Breast epithelium (tissue), 4 donors: ENCODE data around the gene CD83. TPM values are rescaled to one million over a fixed set of nuclear protein-coding genes. Genes with fewer than 3 reads are reported as not detected.

ENCODE experiments used
- DNase-seq, 2 donors: peaks; one replicate each; pipeline ENCODE4 v3.0.0-alpha.2; 2019; ENCODE audit warnings: low spot score in 2 of 2
- H3K27ac ChIP-seq, 2 donors: fragments of 200-600 bp; sonication (generic) in 1 of 2; one replicate each; pipeline ENCODE4 v1.5.1; 2016 to 2019; ENCODE audit warnings: mild to moderate bottlenecking in 1 of 2
- H3K27me3 ChIP-seq, 2 donors: fragments of 200-600 bp; sonication (generic) in 1 of 2; one replicate each; pipeline versions ENCODE4 v1.5.1 to v1.6.0; 2017 to 2019; ENCODE audit warnings: control low read depth in 1 of 2, mild to moderate bottlenecking in 1 of 2
- H3K36me3 ChIP-seq: fragments of 200-600 bp; one replicate; pipeline ENCODE4 v1.5.1; 2019
- H3K4me1 ChIP-seq, 2 donors: fragments of 200-600 bp; sonication (generic); one replicate each; pipeline ENCODE4 v1.5.1; 2016 to 2019; ENCODE audit warnings: control low read depth in 1 of 2
- H3K4me3 ChIP-seq, 3 donors: fragments of 200-600 bp; sonication (generic); 1 replicate in 2 of 3; 2 replicates in 1 of 3; pipeline ENCODE4 v1.5.1; 2016 to 2019; ENCODE audit warnings: mild to moderate bottlenecking in 3 of 3, moderate library complexity in 2 of 3
- H3K9me3 ChIP-seq, 2 donors: fragments of 200-600 bp; sonication (generic) in 1 of 2; one replicate each; pipeline ENCODE4 v1.5.1; 2016 to 2019; ENCODE audit warnings: control low read depth in 1 of 2
- CTCF ChIP-seq, 3 donors: fragments of 450-650 bp; IDR thresholded peaks; one replicate each; pipeline ENCODE4 v1.5.1; 2016 to 2017; ENCODE audit warnings: antibody characterized with exemption in 3 of 3, mild to moderate bottlenecking in 3 of 3, moderate library complexity in 3 of 3
- POLR2A ChIP-seq: fragments of 450-650 bp; IDR thresholded peaks from one replicate; pipeline ENCODE4 v1.6.1; 2016; ENCODE audit warnings: antibody characterized with exemption, mild to moderate bottlenecking, moderate library complexity
- POLR2AphosphoS5 ChIP-seq, 3 donors: sonication (generic); formaldehyde crosslinking; IDR thresholded peaks; one replicate each; pipeline ENCODE4 v1.6.1; 2017; ENCODE audit warnings: antibody characterized with exemption in 3 of 3
- intact Hi-C: fragments of 100-400 bp; cut with DNase I; formaldehyde crosslinking; loops from one replicate; pipeline ENCODE4 v1.15.1; 2023; ENCODE audit warnings: low total_unique reads
- total RNA-seq, 3 donors: library from RNA; depleted of rRNA; stranded (reverse); fragments of >200 nt; gene quantifications; one replicate each; pipeline ENCODE4 v1.1.0, GENCODE V29; 2016

Gene CD83
- total RNA-seq, 3 donors from 2014 or later: 2.9 to 18.4 (median 4.0) TPM

- TF ChIP-seq POLR2A: no peak
- TF ChIP-seq CTCF (IDR thresholded peaks at IDR 0.05): no peak
- TF ChIP-seq POLR2AphosphoS5 (IDR thresholded peaks at IDR 0.05): no peak
- intact Hi-C loops: no loop called here
These were observed 32.3 kb upstream of the CD83 start for GRCh38 chr6:14085176-14085787.

GRCh38 chr6:14086701-14087100, 30.9 kb upstream of the CD83 start:
- H3K4me3 ChIP-seq: no peak overlapping the region
- no peaks in the 10 kb centered on the region for H3K4me1 ChIP-seq
- H3K27me3 ChIP-seq: no peaks in the 10 kb centered on the region
- no peaks in the 10 kb centered on the region for H3K9me3 ChIP-seq
- H3K36me3 ChIP-seq: no peaks in the 10 kb centered on the region
- no peak overlapping the region for H3K27ac ChIP-seq
- TF ChIP-seq POLR2AphosphoS5 (IDR thresholded peaks at IDR 0.05): no peak
- no peak for TF ChIP-seq POLR2A
- TF ChIP-seq CTCF (IDR thresholded peaks at IDR 0.05): no peak
- no peak for DNase-seq
- intact Hi-C loops: no loop called here

More at GRCh38 chr6:14085176-14085787, 32.3 kb upstream of the CD83 start:
- DNase-seq: no peak
- H3K27ac ChIP-seq: no peak overlapping the region
- no peak overlapping the region for H3K4me3 ChIP-seq
- H3K9me3 ChIP-seq: no peaks in the 10 kb centered on the region
- H3K4me1 ChIP-seq: no peaks in the 10 kb centered on the region
- no peaks in the 10 kb centered on the region for H3K27me3 ChIP-seq
- no peaks in the 10 kb centered on the region for H3K36me3 ChIP-seq

GRCh38 chr6:14088600-14089192, 28.9 kb upstream of the CD83 start:
- H3K4me3 ChIP-seq: no peak overlapping the region
- no peaks in the 10 kb centered on the region for H3K4me1 ChIP-seq
- intact Hi-C loops: no loop called here
- H3K36me3 ChIP-seq: no peaks in the 10 kb centered on the region
- no peak for TF ChIP-seq POLR2AphosphoS5 (IDR thresholded peaks at IDR 0.05)
- no peak for TF ChIP-seq CTCF (IDR thresholded peaks at IDR 0.05)
- TF ChIP-seq POLR2A: no peak
- H3K27ac ChIP-seq: no peak overlapping the region
- DNase-seq: peak in 1 of 2 donors; percentile 26
- no peaks in the 10 kb centered on the region for H3K27me3 ChIP-seq
- H3K9me3 ChIP-seq: no peaks in the 10 kb centered on the region

- no peak for DNase-seq
- intact Hi-C loops: no loop called here
- H3K27ac ChIP-seq: no peak overlapping the region
- no peaks in the 10 kb centered on the region for H3K9me3 ChIP-seq
- no peak overlapping the region for H3K4me3 ChIP-seq
- no peaks in the 10 kb centered on the region for H3K4me1 ChIP-seq
- H3K36me3 ChIP-seq: no peaks in the 10 kb centered on the region
- no peaks in the 10 kb centered on the region for H3K27me3 ChIP-seq
- no peak for TF ChIP-seq POLR2AphosphoS5 (IDR thresholded peaks at IDR 0.05)
- TF ChIP-seq POLR2A: no peak
These were observed 28.3 kb upstream of the CD83 start for GRCh38 chr6:14089224-14089623.

- H3K36me3 ChIP-seq: no peaks in the 10 kb centered on the region
- DNase-seq: no peak
- TF ChIP-seq POLR2A (no peak), POLR2AphosphoS5 (IDR thresholded peaks at IDR 0.05) (no peak), CTCF (IDR thresholded peaks at IDR 0.05) (no peak)
- intact Hi-C loops: no loop called here
- no peak overlapping the region for H3K27ac ChIP-seq
- H3K4me1 ChIP-seq: no peaks in the 10 kb centered on the region
- no peaks in the 10 kb centered on the region for H3K27me3 ChIP-seq
- no peaks in the 10 kb centered on the region for H3K9me3 ChIP-seq
- no peak overlapping the region for H3K4me3 ChIP-seq
These were observed 26.1 kb upstream of the CD83 start for GRCh38 chr6:14091339-14091978.
